PC-9 (cell line): ENCODE measurements around the gene SH3RF3. TPM values are rescaled to one million over a fixed set of nuclear protein-coding genes. Genes with fewer than 3 reads are reported as not detected.

Experiments
- BruUV-seq: library from RNA; stranded (reverse); fragments of 400-500 nt; replicated peaks from 2 replicates; lab custom pipeline; 2021; lab: Mats Ljungman, UMichigan
- CTCF ChIA-PET: fragments of 300-600 bp; sonication (Branson Sonifier 250); formaldehyde crosslinking; loops from one replicate; lab custom pipeline; 2022; ENCODE audit warnings: antibody characterized with exemption; lab: Charles Lee
- POLR2A ChIA-PET: fragments of 300-600 bp; sonication (Branson Sonifier 250); formaldehyde crosslinking; loops from one replicate; lab custom pipeline; 2022; ENCODE audit warnings: antibody characterized with exemption; ENCODE audit not compliant: unreplicated experiment; lab: Charles Lee
- DNase-seq, 2 experiments: peaks; one replicate each; pipeline versions ENCODE4 v3.0.0 to v3.0.0-alpha.2; 2015 to 2022; ENCODE audit warnings: mixed read lengths in 1 of 2
- H2AFZ ChIP-seq: fragments of 200-600 bp; sonication (generic); 2 replicates; pipeline ENCODE4 v1.8.1; 2017; ENCODE audit warnings: antibody characterized with exemption
- H3F3A ChIP-seq: fragments of 200-600 bp; sonication (generic); 2 replicates; pipeline ENCODE4 v1.8.1; 2017; ENCODE audit warnings: antibody characterized with exemption, mild to moderate bottlenecking, low read depth; ENCODE audit not compliant: insufficient read depth
- H3K27ac ChIP-seq: fragments of 200-600 bp; sonication (generic); 2 replicates; pipeline ENCODE4 v1.6.1; 2016; ENCODE audit warnings: mixed run types
- H3K27me3 ChIP-seq: fragments of 200-600 bp; sonication (generic); 2 replicates; pipeline ENCODE4 v1.6.1; 2016; ENCODE audit warnings: low read depth, mixed run types; ENCODE audit not compliant: insufficient read depth
- H3K36me3 ChIP-seq: fragments of 200-600 bp; sonication (generic); 2 replicates; pipeline ENCODE4 v1.6.1; 2016; ENCODE audit warnings: low read depth, mixed run types
- H3K4me1 ChIP-seq: fragments of 200-600 bp; sonication (generic); replicated peaks from 2 replicates; pipeline ENCODE4 v1.6.1; 2016; ENCODE audit warnings: mixed run types; ENCODE audit not compliant: insufficient read depth
- H3K4me2 ChIP-seq: fragments of 200-600 bp; sonication (generic); 2 replicates; pipeline ENCODE4 v1.6.1; 2017; ENCODE audit warnings: mixed run types
- H3K4me3 ChIP-seq: fragments of 200-600 bp; sonication (generic); 2 replicates; pipeline ENCODE4 v1.6.1; 2016; ENCODE audit warnings: mixed run types
- H3K79me2 ChIP-seq: fragments of 200-600 bp; sonication (generic); 2 replicates; pipeline ENCODE4 v1.6.1; 2017; ENCODE audit warnings: low read depth, mixed run types
- H3K9me2 ChIP-seq: fragments of 200-600 bp; sonication (generic); 2 replicates; pipeline ENCODE4 v1.8.1; 2017; ENCODE audit warnings: mild to moderate bottlenecking; ENCODE audit not compliant: insufficient read depth
- H3K9me3 ChIP-seq: fragments of 200-600 bp; sonication (generic); 2 replicates; pipeline ENCODE4 v1.8.1; 2016; ENCODE audit warnings: low read depth; ENCODE audit not compliant: insufficient read depth
- H4K20me1 ChIP-seq: fragments of 200-600 bp; sonication (generic); 2 replicates; pipeline ENCODE4 v1.8.1; 2017; ENCODE audit not compliant: insufficient read depth
- EZH2 ChIP-seq: fragments of 200-600 bp; sonication (generic); IDR thresholded peaks from 2 replicates; pipeline ENCODE4 v1.8.0; 2017; ENCODE audit warnings: antibody characterized with exemption, low read depth
- intact Hi-C: fragments of 100-400 bp; cut with micrococcal nuclease; formaldehyde crosslinking; loops from one replicate; pipeline ENCODE4 v1.10.0; 2022; ENCODE audit not compliant: unreplicated experiment
- total RNA-seq: library from RNA; stranded (reverse); gene quantifications from 2 replicates; pipeline ENCODE4 v1.2.3, GENCODE V29; 2021
- TF ChIP-seq, protein P1 (sequence below): fragments of 200-600 bp; sonication (generic); conservative IDR thresholded peaks from 2 replicates; pipeline ENCODE4 v1.6.1; 2017; ENCODE audit warnings: mixed run types, antibody characterized with exemption, mild to moderate bottlenecking, moderate library complexity

The SH3RF3 gene
- total RNA-seq, 1 experiment from 2014 or later: 6.1 TPM

DNA sequence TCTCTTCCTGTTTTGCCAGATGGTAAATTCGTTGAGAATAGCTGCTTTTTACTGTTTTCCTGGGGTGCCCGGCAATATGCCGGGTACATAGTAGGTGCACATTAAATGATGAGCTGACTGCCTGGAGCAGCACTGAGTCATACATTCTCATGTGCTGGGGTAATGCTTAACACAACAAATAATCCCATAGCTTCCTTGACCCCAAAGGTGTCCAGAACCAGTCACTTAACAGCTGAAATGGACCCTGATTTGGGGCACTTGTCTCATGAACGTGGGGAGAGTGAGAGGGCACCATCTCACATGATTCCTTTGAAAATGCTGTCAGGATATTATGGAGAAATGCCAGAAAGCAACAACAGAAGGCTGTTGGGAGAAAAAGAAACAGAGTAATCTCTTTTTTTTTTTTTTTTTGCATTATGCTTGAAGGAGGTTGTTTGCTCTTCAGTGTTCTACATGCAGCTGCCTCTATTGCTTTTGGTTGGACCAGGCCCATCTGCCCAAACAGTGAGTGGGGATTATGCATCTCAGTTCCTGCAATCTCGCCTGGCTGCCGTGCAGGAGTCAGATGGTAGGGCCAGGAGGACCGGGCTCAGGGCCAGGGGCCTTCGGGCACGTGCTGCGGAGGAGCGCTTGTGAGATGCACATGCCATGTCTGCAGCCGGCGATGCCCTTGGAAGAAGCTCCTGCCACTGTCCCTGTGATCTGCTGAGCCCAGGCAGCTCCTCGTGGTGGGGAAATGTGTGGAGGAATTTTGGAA is 162.1 kb downstream of the SH3RF3 start:
- ChIA-PET POLR2A (no interaction called here), CTCF (no interaction called here)
- Histone ChIP-seq H2AFZ (no peak overlapping the region), H3K27me3 (no peaks in the 10 kb centered on the region), H3K9me3 (no peaks in the 10 kb centered on the region; the same call in 1 of the 2 replicates), H3K27ac (no peak overlapping the region), H3F3A (no peaks in the 10 kb centered on the region), H3K4me1 (0 out of 2 replicates have a peak, but pooled peaks cover 5% of the 10 kb centered on the region), H3K9me2 (no peaks in the 10 kb centered on the region), H3K4me2 (no peak overlapping the region), H3K79me2 (no peaks in the 10 kb centered on the region), H4K20me1 (no peaks in the 10 kb centered on the region; the same call in 1 of the 2 replicates), H3K36me3 (no peaks in the 10 kb centered on the region), H3K4me3 (no peak overlapping the region)
- no peak for DNase-seq
- TF ChIP-seq, protein P1, sequence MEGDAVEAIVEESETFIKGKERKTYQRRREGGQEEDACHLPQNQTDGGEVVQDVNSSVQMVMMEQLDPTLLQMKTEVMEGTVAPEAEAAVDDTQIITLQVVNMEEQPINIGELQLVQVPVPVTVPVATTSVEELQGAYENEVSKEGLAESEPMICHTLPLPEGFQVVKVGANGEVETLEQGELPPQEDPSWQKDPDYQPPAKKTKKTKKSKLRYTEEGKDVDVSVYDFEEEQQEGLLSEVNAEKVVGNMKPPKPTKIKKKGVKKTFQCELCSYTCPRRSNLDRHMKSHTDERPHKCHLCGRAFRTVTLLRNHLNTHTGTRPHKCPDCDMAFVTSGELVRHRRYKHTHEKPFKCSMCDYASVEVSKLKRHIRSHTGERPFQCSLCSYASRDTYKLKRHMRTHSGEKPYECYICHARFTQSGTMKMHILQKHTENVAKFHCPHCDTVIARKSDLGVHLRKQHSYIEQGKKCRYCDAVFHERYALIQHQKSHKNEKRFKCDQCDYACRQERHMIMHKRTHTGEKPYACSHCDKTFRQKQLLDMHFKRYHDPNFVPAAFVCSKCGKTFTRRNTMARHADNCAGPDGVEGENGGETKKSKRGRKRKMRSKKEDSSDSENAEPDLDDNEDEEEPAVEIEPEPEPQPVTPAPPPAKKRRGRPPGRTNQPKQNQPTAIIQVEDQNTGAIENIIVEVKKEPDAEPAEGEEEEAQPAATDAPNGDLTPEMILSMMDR: no peak
- intact Hi-C loops: no loop called here
- no TSS peak for BruUV-seq

DNA sequence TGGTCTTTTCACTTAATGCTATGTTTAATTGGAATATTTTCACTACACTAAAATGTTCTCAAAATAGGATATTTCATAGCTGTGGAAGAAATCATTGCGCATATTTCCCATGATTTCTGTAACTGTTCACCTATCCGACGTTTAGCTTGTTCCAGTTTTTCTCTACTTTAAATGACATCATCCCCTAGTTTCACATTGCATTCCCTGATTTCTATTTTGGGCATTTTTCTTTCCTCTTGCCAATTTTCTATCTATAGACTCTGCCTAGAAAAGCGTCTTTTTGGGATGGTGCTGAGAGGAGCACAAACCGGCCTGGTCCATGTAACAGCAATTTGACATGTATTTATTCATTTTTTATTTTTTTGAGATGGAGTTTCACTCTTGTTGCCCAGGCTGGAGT is 163.4 kb downstream of the SH3RF3 start:
- Histone ChIP-seq H3K27ac (no peak overlapping the region), H3K79me2 (no peaks in the 10 kb centered on the region), H3K36me3 (no peaks in the 10 kb centered on the region), H3K9me2 (no peaks in the 10 kb centered on the region), H3F3A (no peaks in the 10 kb centered on the region), H3K4me2 (no peak overlapping the region), H3K9me3 (no peaks in the 10 kb centered on the region; the same call in 1 of the 2 replicates), H2AFZ (no peak overlapping the region), H3K4me3 (no peak overlapping the region), H3K4me1 (0 out of 2 replicates have a peak, but pooled peaks cover 5% of the 10 kb centered on the region), H3K27me3 (no peaks in the 10 kb centered on the region), H4K20me1 (no peaks in the 10 kb centered on the region; the same call in 1 of the 2 replicates)
- TF ChIP-seq, protein P1: no peak
- no peak for TF ChIP-seq EZH2
- DNase-seq: no peak
- no TSS peak for BruUV-seq
- ChIA-PET CTCF (no interaction called here), POLR2A (no interaction called here)
- intact Hi-C loops: no loop called here

DNA sequence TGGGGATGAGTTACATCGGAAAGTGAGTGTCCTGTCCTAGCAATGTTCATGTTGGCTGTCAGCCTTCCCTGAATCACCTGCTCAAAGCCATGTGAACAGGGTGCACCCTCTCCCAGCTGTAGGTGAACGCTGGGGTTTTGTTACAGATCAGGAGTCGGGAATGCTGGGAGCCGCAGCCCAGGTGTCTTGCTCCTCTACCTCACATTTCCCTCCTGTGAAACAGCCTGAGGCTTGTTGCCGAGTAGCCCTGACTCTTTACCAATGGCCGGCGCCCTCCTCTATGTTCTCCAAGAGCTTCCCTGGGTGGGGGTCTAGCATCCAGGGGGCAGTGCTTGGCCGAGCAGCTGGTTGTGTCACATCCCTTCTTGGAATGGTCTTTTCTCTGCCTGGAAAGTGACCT is 164.7 kb downstream of the SH3RF3 start:
- H3K27me3 ChIP-seq: no peaks in the 10 kb centered on the region

More for the DNA sequence above, 164.7 kb downstream of the SH3RF3 start:
- no peak overlapping the region for H3K27ac ChIP-seq
- BruUV-seq: no TSS peak
- H3K36me3 ChIP-seq: no peaks in the 10 kb centered on the region
- H3K9me3 ChIP-seq: no peaks in the 10 kb centered on the region; the same call in 1 of the 2 replicates
- intact Hi-C loops: no loop called here
- no peaks in the 10 kb centered on the region for H3K9me2 ChIP-seq
- no peak overlapping the region for H3K4me3 ChIP-seq
- DNase-seq: no peak
- H3K4me1 ChIP-seq: 0 out of 2 replicates have a peak, but pooled peaks cover 5% of the 10 kb centered on the region
- no peaks in the 10 kb centered on the region for H3K79me2 ChIP-seq
- no peak overlapping the region for H2AFZ ChIP-seq
- H4K20me1 ChIP-seq: no peaks in the 10 kb centered on the region; the same call in 1 of the 2 replicates
- no peaks in the 10 kb centered on the region for H3F3A ChIP-seq
- no peak for TF ChIP-seq EZH2
- TF ChIP-seq, protein P1: no peak
- no peak overlapping the region for H3K4me2 ChIP-seq
- ChIA-PET POLR2A (no interaction called here), CTCF (no interaction called here)
